Stimulated activated CD8-positive, alpha-beta memory T cell treated with anti-CD3 and anti-CD28 coated beads, Interleukin-4, amount 100 ng/mL, for 4 hours (primary cell): ENCODE results near the gene SETBP1.

Experiments
- DNase-seq, 2 donors: peaks; one replicate each; pipeline ENCODE4 v3.0.0-alpha.2; 2020; ENCODE audit warnings: low read depth in 2 of 2, low spot score in 1 of 2

SETBP1 gene

DNA sequence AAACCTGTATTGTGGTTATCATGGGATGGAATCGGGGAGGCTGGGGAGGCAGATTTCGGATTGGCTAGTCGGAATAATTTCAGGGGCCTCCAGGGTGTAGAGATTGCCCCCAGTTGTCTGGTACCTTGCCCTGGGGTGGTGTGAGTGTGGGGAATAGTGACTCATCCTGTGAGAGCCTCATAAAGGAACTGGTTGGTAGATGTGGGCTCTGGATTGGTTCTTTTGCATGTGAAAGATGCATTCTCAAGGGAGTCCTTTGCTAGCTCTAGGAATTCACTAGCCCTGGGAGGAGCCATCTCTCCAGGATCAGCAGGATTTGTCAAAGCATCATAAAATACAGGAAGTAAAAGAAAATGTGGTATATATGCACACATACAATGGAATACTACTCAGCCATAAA, 331.6 kb downstream of the SETBP1 start:
- DNase-seq = no peak

DNA sequence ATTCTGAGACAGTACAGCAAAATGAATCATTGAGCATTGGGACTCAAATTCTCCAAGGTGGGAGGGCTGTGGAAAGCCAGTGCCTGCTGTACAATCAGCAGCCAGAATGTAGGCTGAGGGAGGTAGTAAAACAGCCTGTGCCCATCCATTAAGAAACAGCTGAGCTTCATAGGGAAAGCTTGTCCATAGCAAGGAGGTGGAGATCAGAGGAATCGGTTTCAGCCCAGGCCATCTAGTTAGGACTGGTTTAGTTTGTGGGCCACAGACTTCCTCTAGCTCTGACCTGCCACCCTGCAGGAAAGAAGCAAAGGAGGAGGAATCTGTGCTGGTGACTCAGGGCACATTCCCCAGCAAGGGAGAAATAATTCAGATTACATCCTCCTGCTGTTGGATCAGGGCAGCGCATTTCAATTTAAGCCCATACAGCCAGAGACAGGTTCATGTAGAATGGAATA, 333.4 kb downstream of the SETBP1 start:
- no peak for DNase-seq

DNA sequence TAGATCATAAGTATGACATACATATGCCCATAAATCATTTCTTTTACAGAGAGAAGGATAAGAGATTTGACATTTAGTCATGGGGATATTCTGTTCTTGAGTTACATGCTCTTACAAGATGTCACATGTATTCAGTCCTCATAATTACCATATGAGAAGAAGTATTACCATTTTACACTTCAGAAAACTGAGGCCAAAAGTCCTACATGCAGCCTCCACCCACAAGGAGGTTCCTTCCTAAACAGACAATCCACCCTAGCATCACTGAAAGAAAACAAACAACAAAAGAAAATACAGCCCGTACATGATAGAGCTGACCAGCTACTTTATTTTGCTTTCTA, 335.1 kb downstream of the SETBP1 start:
- DNase-seq = no peak

DNA sequence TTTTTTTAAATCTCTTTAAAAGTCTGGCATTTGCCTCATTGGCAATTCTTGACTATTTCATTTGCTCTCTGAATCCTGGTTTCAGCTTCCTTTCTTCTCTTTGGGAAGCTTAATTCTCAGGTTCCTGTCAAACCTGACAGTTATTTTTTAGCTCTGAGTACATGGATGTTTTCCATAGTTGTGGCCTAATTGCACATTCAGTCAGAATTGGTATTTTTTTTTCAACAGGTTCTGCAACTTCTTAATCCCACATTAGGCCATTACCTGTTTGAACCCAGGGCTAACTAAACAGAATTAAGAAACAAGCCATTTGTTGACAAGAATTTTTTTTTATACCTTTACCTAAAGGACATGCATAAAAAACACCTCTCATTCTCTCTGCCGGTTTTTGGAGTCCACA, 338.8 kb downstream of the SETBP1 start:
- no peak for DNase-seq

DNA sequence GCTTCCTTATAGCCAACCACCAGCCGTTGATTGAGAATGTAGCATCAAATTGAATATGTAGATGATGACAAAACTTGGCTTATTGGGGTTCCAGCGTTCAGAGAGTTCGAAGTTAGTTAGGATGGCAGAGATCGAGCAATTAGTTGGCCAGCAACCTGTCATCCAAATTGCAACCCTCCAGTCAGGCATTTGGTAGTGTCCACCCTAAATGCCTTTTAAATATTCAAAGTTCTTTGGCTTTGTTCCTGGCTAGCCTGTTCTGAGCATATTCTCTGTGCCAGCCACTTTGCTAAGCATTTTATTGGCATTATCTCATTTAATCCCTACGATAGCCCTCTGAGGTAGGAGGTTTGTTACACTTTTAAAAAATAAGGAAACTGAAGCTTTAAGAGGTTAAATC, 342.8 kb downstream of the SETBP1 start:
- DNase-seq = no peak

- no peak for DNase-seq
Measured at GRCh38 chr18:45024357-45025088, 343.8 kb downstream of the SETBP1 start.

GRCh38 chr18:45025089-45025450, 344.4 kb downstream of the SETBP1 start:
- no peak for DNase-seq

GRCh38 chr18:45026162-45026561, 345.5 kb downstream of the SETBP1 start:
- no peak for DNase-seq

- DNase-seq = no peak
Measured at GRCh38 chr18:45034179-45034578, 353.5 kb downstream of the SETBP1 start.

DNA sequence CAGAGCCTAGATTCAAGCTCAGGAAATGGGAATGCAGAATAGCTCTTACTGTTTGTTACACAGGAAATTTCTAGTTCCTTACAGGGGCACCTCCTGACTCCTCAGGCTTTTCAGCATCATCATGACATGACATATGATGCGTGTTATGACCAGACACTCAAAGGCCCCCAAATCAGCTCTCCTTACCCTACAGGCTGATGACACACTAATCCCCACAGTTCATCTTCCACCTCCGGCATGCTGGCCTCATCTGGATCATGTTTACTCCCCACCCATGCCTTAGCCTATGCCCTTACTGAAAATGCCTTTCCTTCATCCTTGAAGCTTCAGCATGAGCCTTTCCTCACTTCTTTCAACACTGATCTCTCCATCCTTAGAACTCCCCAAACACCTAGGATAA, 356.9 kb downstream of the SETBP1 start:
- DNase-seq = no peak

DNA sequence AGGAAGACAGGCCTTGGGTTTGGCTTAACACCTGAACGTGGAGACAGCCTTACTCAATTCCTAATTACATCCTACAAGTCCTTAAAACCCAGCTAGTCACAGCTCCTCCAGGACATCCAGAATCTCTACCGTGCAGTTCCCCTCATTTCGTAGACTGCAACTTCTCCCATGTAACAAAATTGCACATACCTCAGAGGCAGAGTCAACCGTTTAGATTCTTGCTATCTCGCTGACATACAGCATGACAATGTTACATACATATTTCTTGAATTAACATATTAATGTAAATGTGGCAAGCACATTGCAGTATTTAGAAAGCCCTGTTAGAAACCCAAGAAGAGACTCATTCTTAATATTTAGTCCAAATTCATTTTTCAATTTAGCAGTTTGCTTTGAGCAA, 358.7 kb downstream of the SETBP1 start:
- DNase-seq = no peak

GRCh38 chr18:45040879-45041278, 360.2 kb downstream of the SETBP1 start:
- no peak for DNase-seq

DNA sequence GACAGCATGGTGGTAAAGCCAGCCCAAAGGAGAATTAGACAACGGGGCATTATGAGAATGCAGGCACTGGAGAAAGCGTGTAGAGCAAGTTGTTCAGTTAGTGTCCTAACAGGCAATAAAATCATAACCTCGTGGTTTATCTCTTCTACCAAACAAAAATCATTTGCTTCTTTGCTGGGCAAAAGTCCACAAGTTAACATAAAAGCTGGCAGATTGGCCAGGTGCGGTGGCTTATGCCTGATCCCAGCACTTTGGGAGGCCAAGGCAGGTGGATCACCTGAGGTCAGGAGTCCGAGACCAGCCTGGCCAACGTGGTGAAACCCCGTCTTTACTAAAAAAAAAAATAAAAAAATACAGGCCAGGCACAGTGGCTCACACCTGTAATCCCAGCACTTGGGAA, 364.1 kb downstream of the SETBP1 start:
- DNase-seq = no peak

GRCh38 chr18:45046228-45046627, 365.5 kb downstream of the SETBP1 start:
- DNase-seq = no peak

DNA sequence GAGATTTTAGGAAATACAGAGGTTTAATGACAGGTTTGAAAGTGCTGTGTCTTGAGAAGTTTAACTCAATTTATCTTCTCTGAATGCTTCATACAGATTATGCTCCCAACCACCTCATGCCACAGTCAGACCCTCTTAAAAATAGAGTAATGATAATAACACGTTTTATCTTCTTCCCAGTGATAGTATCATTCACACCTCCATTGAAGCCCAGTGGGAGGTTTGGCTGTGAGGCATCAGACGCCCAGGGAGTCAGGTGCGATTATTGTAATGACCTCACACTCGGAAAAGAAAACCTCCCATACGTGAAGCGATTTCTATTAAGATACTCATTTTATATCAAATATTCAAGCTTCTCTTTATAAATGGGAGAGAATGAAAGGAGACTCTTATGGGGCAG, 366.3 kb downstream of the SETBP1 start:
- DNase-seq = no peak

- DNase-seq = no peak
Measured at GRCh38 chr18:45049578-45050319, 369.1 kb downstream of the SETBP1 start.

GRCh38 chr18:45050712-45051601, 370.3 kb downstream of the SETBP1 start:
- DNase-seq = no peak

- no peak for DNase-seq
Measured at GRCh38 chr18:45054636-45055035, 373.9 kb downstream of the SETBP1 start.

- no peak for DNase-seq
Measured at GRCh38 chr18:45055811-45056210, 375.1 kb downstream of the SETBP1 start.

DNA sequence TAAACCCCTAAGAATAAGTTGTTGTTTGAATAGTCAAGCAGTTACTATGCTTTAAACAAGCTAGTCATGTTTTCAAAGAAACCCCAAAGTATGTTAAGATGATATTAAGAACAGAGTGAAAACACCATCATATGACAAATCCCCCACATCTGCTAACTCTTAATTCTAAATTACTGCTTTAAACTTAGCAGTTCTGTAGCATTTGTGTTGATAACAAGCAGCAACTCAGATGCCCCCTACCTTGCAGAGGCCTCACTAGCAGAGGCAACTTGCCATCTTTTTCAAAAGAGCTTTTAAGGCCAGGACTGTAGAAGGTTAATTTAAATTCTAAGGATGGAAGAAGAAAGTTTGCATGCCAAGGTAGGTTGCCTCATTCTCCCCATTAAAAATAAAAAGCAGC, 376.2 kb downstream of the SETBP1 start:
- no peak for DNase-seq

DNA sequence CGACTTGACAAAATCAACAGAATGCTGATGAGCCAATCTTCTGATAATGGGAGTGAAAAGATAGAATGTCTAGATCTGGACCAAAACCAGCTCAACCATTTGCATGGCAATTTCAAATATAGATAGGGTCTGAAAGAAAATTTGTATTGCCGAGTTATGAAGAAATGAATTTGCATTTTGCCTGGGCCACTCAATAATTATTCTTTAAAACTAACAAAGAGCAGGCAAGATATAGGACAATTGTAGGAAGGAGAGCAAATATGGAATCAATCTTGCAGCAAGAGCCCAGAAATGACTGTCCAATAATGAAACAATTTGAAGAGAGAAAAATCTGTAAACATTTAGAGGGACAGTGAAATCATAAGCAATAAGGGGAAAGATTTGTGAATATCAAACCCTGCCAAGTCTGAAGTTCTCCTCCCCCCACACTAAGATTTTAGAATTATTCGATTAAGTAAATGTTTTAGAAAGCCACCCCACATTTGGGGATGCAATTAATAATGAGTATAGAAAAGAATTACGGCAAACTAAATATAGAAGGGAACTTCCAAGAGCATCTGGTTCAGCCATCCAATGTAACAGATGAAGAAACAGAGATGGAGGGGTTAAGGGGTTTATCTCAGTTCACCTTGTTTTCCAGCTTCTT, 377.4 kb downstream of the SETBP1 start:
- DNase-seq = no peak
